Measurements from ENCODE around the gene TSPEAR. TPM values are rescaled to one million over a fixed set of nuclear protein-coding genes. Genes with fewer than 3 reads are reported as not detected.

Gene TSPEAR
- total and polyA plus RNA-seq, 9 of the 15 experiments (the other 6 are each of a cell fraction or from before 2014, with no cell fraction given) = not detected

- TF ChIP-seq XRCC5 (IDR thresholded peaks at IDR 0.05; ENCODE audit: low read depth, low read length) (no peak), NFYB (IDR thresholded peaks at IDR 0.05; ENCODE audit: extremely low read depth, insufficient read length) (no peak), MAFK (IDR thresholded peaks at IDR 0.05; ENCODE audit: low read length) (no peak)
Observed at GRCh38 chr21:44602463-44602850, 108.9 kb downstream of the TSPEAR start (continued).

- ATAC-seq (no peak), DNase-seq (ENCODE audit: extremely low read depth in 1 of 4, low spot score in 3 of 4) (no peak), FAIRE-seq (no peak)
- Histone ChIP-seq H3K36me3 (ENCODE audit: control insufficient read depth, insufficient read depth, low read length) (no peaks in the 10 kb centered on the region), H3K9ac (ENCODE audit: insufficient read depth in 1 of 2, low read depth in 2 of 2, low read length in 2 of 2) (no peak overlapping the region), H3K4me1 (replicated peaks in 1 of 2; ENCODE audit: control insufficient read depth in 2 of 2, insufficient read depth in 2 of 2, low read length in 2 of 2) (peaks cover 0 to 16% of the 10 kb centered on the region in 2 experiments; a peak in 1 of 5 replicates), H3K9me3 (replicated peaks; ENCODE audit: control insufficient read depth, insufficient read depth, low read depth, low read length) (no peaks in the 10 kb centered on the region), H3K79me2 (ENCODE audit: control insufficient read depth, insufficient read depth, low read length) (no peaks in the 10 kb centered on the region), H4K20me1 (replicated peaks; ENCODE audit: control insufficient read depth, insufficient read depth, low read length) (no peaks in the 10 kb centered on the region), H3K4me3 (no peak overlapping the region), H3K9me1 (ENCODE audit: control insufficient read depth, insufficient read depth, low read length) (no peaks in the 10 kb centered on the region), H3K27me3 (ENCODE audit: control insufficient read depth in 2 of 2, insufficient read depth in 2 of 2, low read length in 2 of 2) (peaks cover 9 to 43% of the 10 kb centered on the region in 2 experiments), H3K27ac (ENCODE audit: extremely low read depth, low read depth, low read length) (no peak overlapping the region), H2AFZ (ENCODE audit: low read depth, low read length) (no peak overlapping the region), H3K4me2 (ENCODE audit: insufficient read depth, low read length) (no peak overlapping the region)
- 2% methylated on average over 19 of the region's 23 CpGs for WGBS (ENCODE audit: insufficient coverage, low coverage, missing lambda C conversion rate)
- no TSS peak for BruUV-seq (replicated peaks)
- intact Hi-C loops (cut with micrococcal nuclease) = no loop called here
- ChIA-PET POLR2A (interaction anchor here (0.6 to 0.9 kb wide), 3 partner anchors 8 to 93 kb away, joined by 3 to 4 read pairs (median 3); no protein-coding TSS in a partner anchor), CTCF (ENCODE audit: low intra/inter-chr PET ratio) (no interaction called here)
- in situ Hi-C loops (cut with MboI) = no loop called here
- TF ChIP-seq ZNF140 (CRISPR knock-in tag; IDR thresholded peaks at IDR 0.05) (no peak), NUFIP1 (IDR thresholded peaks at IDR 0.05; ENCODE audit: partially characterized antibody) (no peak), NFYB (IDR thresholded peaks at IDR 0.05; ENCODE audit: extremely low read depth, insufficient read length) (no peak), ZNF79 (CRISPR knock-in tag; IDR thresholded peaks at IDR 0.05; ENCODE audit: low read depth) (no peak)
Observed at GRCh38 chr21:44601596-44602462, 109.5 kb downstream of the TSPEAR start.
